ENCODE results near the gene RAB23.
A peak's percentile ranks its signal among the peaks of the same experiment; 100 is the strongest.

RAB23 gene

GRCh38 chr6:57195457-57195856, 26.6 kb downstream of the RAB23 start:
- no peak overlapping the region for H3K27ac ChIP-seq (ENCODE audit: low read depth, low read length)
- no peaks in the 10 kb centered on the region for H3K9me3 ChIP-seq (ENCODE audit: insufficient read depth, low read length)
- no peak overlapping the region for H3K9ac ChIP-seq (ENCODE audit: low read length)
- no peaks in the 10 kb centered on the region for H4K20me1 ChIP-seq (ENCODE audit: low read depth, low read length)
- no peaks in the 10 kb centered on the region for H3K9me2 ChIP-seq (replicated peaks; ENCODE audit: insufficient read depth, low read length)
- no peaks in the 10 kb centered on the region for H3K27me3 ChIP-seq (ENCODE audit: low read length)
- peaks cover 8% of the 10 kb centered on the region; the same call in 1 of the 2 replicates for H3F3A ChIP-seq (ENCODE audit: insufficient read depth)
- H3K4me2 ChIP-seq (ENCODE audit: low read depth, low read length, poor library complexity, severe bottlenecking), result no peak overlapping the region
- no peak overlapping the region for H2AFZ ChIP-seq (ENCODE audit: low read depth, low read length, severe bottlenecking)
- H3K79me2 ChIP-seq (ENCODE audit: insufficient read depth, low read length), result no peaks in the 10 kb centered on the region
- TF ChIP-seq EZH2phosphoT487 (conservative IDR thresholded peaks at IDR 0.05; ENCODE audit: low read length) (no peak), CTCF (IDR thresholded peaks at IDR 0.05; ENCODE audit: insufficient read depth, low read length, poor library complexity, severe bottlenecking) (no peak)
- no peak overlapping the region for H3K4me3 ChIP-seq (ENCODE audit: insufficient read depth, low read length, poor library complexity, severe bottlenecking)
- H3K36me3 ChIP-seq (ENCODE audit: low read length), result peaks cover 27% of the 10 kb centered on the region

GRCh38 chr6:57193177-57193576, 28.9 kb downstream of the RAB23 start:
- Histone ChIP-seq H3F3A (ENCODE audit: insufficient read depth) (peaks cover 30% of the 10 kb centered on the region), H4K20me1 (ENCODE audit: low read depth, low read length) (no peaks in the 10 kb centered on the region), H3K27ac (ENCODE audit: low read depth, low read length) (no peak overlapping the region), H3K79me2 (ENCODE audit: insufficient read depth, low read length) (no peaks in the 10 kb centered on the region; the same call in 1 of the 2 replicates), H3K9me3 (ENCODE audit: insufficient read depth, low read length) (no peaks in the 10 kb centered on the region), H3K27me3 (ENCODE audit: low read length) (no peaks in the 10 kb centered on the region), H3K4me3 (ENCODE audit: insufficient read depth, low read length, poor library complexity, severe bottlenecking) (no peak overlapping the region), H2AFZ (ENCODE audit: low read depth, low read length, severe bottlenecking) (no peak overlapping the region), H3K9me2 (replicated peaks; ENCODE audit: insufficient read depth, low read length) (no peaks in the 10 kb centered on the region), H3K9ac (ENCODE audit: low read length) (no peak overlapping the region), H3K36me3 (ENCODE audit: low read length) (peaks cover 49% of the 10 kb centered on the region), H3K4me2 (ENCODE audit: low read depth, low read length, poor library complexity, severe bottlenecking) (no peak overlapping the region)
- TF ChIP-seq CTCF (IDR thresholded peaks at IDR 0.05; ENCODE audit: insufficient read depth, low read length, poor library complexity, severe bottlenecking) (no peak), EZH2phosphoT487 (conservative IDR thresholded peaks at IDR 0.05; ENCODE audit: low read length) (no peak)

GRCh38 chr6:57190140-57190539, 32.0 kb downstream of the RAB23 start:
- no peak overlapping the region for H3K9ac ChIP-seq (ENCODE audit: low read length)
- no peaks in the 10 kb centered on the region for H3K9me2 ChIP-seq (replicated peaks; ENCODE audit: insufficient read depth, low read length)
- H2AFZ ChIP-seq (ENCODE audit: low read depth, low read length, severe bottlenecking), result no peak overlapping the region
- TF ChIP-seq EZH2phosphoT487 (conservative IDR thresholded peaks at IDR 0.05; ENCODE audit: low read length) (no peak), CTCF (IDR thresholded peaks at IDR 0.05; ENCODE audit: insufficient read depth, low read length, poor library complexity, severe bottlenecking) (peak; percentile 35)
- H3F3A ChIP-seq (ENCODE audit: insufficient read depth), result peaks cover 36% of the 10 kb centered on the region
- no peak overlapping the region for H3K4me3 ChIP-seq (ENCODE audit: insufficient read depth, low read length, poor library complexity, severe bottlenecking)
- H4K20me1 ChIP-seq (ENCODE audit: low read depth, low read length), result no peaks in the 10 kb centered on the region
- no peak overlapping the region for H3K27ac ChIP-seq (ENCODE audit: low read depth, low read length)
- H3K4me2 ChIP-seq (ENCODE audit: low read depth, low read length, poor library complexity, severe bottlenecking), result no peak overlapping the region
- H3K36me3 ChIP-seq (ENCODE audit: low read length), result peaks cover 65% of the 10 kb centered on the region
- no peaks in the 10 kb centered on the region for H3K27me3 ChIP-seq (ENCODE audit: low read length)
- H3K79me2 ChIP-seq (ENCODE audit: insufficient read depth, low read length), result no peaks in the 10 kb centered on the region; the same call in 1 of the 2 replicates
- H3K9me3 ChIP-seq (ENCODE audit: insufficient read depth, low read length), result no peaks in the 10 kb centered on the region
